GM21717 (cell line): Measurements from ENCODE around the gene SCAMP4.

Experiments used
- ATAC-seq: cut with Tn5 transposase; IDR thresholded peaks from one replicate; pipeline ENCODE4 v1.9.1; 2021; ENCODE audit warnings: mild to moderate bottlenecking, moderate library complexity; ENCODE audit not compliant: unreplicated experiment

SCAMP4 gene, protein sequence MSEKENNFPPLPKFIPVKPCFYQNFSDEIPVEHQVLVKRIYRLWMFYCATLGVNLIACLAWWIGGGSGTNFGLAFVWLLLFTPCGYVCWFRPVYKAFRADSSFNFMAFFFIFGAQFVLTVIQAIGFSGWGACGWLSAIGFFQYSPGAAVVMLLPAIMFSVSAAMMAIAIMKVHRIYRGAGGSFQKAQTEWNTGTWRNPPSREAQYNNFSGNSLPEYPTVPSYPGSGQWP

DNA sequence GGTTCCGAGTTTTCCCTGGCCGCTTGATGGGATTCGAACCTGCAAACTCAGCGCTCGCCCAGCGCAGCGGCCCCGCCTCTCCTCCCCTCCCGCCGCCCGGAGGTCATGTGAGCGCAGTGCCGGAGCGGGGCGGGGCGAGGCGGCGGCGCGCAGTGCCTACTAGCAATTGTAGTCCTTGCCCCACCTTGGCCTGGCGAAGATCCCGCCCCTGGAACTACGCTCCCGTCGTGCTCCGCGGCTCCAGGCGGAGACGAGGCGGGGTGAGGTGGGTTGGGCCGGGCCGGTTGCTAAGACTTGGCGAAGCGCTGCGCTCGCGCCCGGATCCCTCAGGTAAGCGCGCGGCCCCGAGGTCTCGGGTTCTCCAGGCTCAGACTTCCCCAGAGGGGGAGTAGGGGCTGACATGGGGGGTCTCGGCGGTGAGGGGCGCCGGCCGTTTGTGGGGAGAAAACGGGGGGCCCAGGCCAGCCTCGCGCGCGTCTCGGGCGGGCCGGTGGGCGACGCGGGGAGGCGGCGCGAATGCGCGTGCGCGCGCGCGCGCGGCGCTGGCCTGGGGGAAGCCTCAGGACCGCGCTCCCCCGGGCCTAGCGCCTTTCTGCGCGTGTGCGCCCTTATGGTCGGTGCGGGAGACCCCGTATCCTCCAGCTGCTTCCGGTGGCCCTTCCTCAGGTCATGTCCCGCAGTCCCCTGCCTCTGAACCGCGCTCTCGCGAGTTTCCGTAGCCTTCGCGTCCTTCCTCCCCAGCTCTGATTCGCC lies at the start of gene SCAMP4, which contains the start of gene ADAT3:
Gene SCAMP4, plus strand, starts transcription at position 290 of the 753 bp plus-strand sequence. CDS start 9,621 bp downstream, outside the sequence.
Gene ADAT3, plus strand, starts transcription at position 290 of the 753 bp plus-strand sequence. CDS start 6,649 bp downstream, outside the sequence.
- ATAC-seq: peak; percentile 64

DNA sequence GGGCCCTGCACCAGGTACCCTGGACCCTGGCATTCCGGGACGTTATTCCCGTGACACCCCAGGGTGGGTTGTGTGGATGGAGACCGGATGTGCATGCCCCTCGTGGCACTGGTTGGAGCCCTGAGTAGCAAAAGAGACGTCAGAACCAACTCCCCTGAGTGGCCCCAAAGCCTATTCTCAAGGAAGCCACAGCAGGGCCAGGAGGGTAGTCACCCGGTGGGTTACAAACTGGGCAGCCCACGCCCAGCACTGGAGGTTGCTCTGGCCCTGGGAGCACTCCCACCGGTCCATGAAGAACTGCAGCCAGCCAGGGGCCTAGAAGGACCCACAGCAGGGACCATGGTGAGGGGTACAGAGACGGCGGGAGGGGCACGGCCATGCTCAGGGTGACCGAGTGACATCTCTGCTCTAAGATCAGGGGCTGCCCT lies 49.4 kb upstream of the SCAMP4 start:
- no peak for ATAC-seq

DNA sequence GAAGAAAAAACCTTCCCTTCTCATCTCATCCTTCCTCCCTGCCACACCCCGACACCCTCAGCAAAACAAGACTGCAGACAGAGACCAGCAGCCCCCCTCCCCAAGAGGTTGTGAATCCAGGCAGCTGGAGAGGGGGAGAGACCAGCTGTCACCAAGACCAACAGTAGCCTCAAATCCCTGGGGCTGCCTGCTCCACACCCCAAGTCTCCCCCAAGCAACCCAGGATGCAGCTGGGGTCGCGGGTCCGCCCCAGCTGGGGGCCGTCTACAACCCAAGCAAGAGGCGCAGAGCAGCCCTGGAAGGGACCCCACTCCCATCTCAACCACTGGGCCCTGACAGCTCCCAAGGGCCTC lies 48.9 kb upstream of the SCAMP4 start:
- no peak for ATAC-seq

DNA sequence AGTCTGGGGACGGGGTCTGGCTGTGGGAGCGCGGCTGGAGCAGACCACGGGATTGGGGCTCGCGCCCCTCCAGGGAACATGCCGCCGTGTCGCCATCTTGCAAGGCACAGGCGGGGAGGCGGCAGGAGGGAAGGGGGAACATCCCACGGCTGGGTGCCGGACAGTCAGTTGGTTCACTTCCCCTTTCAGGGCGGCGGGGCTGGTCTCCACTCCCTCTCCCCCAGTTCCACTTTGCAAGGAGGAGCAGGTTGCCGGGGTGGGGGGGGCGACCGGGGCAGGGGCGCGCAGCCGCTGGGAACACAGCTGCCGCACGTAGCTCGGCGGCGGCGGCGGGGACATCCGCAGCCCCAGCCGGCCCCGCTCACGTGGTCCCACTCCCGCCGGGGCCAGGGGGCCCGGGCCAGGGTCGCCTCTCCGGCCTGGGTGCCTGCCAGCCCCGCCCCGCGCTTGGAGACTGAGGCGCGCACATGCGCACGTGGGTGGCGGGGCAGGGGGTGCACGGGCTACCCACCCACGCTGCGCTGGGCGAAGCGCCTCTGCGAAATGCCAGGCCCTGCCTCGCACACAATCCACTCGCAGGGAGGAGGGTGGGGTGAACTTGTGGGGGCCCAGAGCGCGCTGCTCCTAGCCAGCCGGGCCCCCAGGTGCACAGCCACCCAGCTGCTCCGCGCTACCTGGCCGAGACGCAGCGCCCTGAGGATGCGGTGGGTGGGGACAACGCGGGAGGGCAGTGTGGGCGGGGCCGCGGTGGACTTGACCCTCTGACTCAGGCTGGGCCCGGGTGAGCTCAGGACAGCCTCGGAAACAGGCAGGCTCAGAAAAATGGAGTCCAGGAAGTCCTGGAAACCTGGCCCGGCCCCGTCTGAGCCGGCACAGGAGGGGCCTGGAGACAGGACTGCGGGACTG lies 48.2 kb upstream of the SCAMP4 start:
- ATAC-seq: no peak

DNA sequence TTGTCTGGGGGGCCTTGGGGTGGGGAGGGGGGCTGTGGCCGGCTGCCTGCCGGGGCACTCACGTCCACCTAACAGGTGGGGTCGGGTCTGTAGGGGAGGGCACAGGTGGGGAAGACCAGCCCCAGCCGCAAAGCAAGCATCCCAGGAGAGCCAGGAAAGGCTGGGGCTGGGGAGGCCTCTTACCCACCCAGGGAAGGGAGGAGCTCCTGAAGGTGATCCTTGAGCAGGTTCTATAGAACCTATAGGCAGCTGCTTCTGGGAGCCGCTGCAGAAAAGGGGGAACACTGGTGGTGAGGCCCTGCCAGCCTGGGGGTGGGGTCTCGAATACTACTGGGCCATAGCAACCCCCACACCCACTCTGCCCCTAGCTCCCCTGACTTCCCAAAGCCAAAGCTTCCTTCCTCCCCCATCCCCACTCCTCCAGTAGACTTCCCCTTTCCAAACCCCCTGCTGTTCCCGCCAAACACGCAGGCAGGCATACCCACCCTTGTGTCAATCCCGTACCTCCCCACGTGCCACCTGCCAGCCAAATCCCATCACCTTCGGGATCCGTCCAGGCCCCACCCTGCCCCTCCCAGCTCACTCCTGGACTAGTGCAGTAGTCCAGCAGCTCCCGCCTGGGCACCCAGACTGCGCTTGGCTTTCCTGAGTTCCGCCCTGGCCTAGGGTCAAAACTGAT lies 47.4 kb upstream of the SCAMP4 start:
- no peak for ATAC-seq

DNA sequence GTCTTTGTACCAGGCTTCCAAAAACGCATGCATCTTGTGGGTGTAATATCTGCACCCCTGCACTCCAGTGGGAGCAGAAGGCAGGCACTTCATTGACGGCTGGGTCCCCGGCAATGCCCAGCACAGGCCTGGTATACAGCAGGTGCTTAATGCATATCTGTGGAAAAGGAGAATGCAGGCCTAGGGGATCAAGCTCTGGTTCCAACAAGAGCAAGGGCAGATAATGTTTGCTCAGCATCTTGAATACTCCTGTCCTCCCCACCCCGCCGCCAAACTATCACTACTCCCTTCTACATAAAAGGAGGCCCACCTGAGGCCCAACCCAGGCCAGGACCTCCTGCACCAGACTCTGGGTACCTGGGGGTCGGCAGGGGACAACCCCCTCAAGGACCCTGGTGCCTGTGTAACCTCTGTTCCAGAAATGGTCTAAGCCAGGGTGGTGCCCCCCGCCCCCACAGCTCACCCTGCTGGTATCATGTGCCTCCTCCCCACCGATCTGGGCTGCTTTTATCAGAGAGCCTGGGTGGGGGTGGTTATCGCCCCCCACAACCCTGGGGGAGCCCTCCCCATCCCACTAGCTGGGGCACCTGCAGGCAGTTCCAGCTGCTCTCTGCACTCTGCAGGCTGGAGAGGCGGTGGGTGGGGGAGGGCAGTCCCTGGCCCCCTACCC lies 46.7 kb upstream of the SCAMP4 start:
- no peak for ATAC-seq

DNA sequence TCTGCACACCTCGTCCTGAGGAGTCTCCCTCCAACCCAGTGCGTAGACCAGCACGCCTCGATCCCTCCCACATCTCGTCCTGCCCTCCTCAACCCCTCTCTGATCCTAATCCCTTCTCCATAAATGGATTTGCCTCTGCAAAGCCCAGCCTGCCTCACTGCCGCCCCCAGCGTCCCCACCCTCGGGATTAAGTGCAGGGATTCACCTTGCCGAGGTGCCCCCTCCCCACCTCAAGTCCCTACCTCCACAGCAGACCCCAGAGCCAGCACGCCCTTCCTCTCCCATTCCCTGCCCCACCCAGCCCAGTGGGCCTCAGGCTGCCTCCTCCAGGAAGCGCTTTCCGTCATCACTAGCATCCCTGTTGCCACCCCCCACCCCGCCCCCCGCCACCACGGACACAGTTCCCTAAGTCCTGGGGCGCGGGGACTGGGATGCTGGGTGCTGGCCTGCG lies 45.8 kb upstream of the SCAMP4 start:
- ATAC-seq: no peak

DNA sequence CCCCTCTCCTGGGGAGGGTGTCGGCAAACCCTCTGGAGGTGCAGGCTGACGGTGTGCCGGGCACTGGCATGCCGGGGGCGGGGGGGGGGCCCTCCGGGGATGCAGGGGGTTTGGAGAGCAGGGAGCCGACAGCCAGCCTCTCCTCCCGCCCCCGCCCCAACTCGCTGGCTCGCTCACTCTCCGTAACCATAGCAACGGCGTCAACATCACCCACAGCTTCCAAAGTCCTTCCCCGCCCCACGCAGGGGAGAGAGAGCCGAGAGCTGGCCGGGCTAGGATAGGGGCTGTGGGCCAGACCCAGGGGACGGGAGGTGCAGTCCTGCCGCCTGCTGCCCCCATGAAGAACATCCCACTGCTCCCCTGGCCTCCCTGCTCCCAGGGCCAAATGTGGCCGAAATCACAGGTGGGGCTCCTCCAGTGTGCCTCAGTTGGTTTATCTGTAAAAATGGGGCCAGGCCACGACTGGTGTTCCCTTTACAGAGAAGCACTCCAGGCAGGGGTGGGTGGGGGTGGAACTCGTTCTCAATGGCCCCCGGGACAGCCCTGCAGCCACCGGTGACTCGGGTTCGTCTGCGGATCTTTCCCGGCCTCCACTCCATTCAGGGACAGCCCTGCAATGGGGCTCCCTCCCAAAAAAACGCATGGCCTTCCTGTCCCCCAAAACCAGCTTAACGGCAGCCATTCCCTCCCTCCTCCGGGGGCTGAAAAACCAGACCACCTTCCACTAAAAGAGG lies 45.0 kb upstream of the SCAMP4 start:
- no peak for ATAC-seq

DNA sequence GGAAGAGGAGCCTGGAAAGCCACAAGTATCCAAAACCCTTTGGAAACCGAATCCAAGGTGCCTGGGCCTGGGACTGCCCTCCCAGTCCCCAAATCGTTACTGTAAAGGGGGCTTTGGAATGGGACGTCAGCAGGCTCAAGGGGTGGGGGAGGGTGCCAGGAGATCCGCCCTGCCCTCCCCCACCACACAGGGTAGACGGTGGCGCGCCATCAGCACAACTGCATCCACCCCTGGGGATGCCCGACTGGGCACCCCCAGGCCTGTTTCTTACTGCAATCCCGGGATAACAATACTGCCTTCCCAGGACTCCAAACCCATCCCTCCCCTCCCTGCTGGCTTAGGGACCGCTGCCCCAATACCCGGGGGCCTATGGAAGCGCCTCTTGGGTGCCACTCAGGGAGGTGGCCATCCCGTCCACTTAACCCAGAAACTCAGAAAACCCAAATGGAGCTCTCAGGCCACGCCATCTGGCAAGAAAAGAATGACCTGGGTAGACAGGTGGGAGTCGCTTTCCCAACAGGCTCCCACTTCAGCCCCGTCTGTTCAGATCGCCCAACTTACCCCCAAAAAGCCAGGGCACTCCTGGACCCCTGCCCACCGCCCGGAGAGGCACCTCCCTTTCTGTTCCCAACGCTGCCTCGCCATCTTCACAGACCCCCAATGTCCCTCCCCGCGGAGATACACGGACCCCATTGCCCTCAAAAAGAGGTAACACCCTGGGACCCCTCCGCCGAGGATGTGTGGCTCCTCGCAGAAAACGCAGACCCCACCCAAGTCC lies 44.2 kb upstream of the SCAMP4 start:
- ATAC-seq: no peak

DNA sequence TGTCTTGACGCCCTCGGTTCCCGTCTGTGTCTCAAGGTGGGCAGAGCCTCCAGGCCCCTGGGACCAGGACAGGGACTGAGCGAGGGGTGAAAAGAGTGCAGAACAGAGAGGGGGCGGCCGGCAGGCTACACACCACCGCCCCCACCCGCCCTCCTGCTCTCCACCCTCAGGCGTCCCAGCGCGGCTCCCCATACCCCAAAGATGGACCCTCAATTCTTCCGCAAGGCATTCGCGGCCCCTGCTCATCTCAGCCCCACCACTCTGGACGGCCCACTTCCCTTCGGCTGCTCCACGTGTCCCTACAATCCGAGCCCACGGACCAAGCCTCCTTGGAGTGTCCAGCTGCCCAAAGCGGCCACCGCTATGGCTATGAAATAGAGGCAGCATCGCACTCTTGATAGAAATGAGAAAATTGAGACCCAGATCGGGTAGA lies 43.6 kb upstream of the SCAMP4 start:
- ATAC-seq: no peak

DNA sequence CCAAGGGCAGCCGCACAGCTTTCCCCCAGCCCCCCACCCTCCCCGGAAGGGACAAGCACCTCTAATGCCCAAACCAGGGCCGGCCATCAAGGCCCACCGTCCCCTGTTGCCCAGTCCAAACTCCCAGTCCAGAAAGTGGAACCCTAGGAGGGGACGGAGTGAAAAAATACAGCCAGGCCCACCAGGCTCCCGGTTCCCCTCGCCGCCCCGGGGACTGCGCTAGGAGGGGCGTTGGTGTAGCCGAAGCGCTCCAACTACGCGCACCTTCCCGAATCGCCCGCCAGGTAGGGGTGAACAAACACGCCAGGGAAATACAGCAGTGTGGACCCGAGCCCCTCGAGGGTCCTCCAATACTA lies 43.2 kb upstream of the SCAMP4 start:
- ATAC-seq: no peak

DNA sequence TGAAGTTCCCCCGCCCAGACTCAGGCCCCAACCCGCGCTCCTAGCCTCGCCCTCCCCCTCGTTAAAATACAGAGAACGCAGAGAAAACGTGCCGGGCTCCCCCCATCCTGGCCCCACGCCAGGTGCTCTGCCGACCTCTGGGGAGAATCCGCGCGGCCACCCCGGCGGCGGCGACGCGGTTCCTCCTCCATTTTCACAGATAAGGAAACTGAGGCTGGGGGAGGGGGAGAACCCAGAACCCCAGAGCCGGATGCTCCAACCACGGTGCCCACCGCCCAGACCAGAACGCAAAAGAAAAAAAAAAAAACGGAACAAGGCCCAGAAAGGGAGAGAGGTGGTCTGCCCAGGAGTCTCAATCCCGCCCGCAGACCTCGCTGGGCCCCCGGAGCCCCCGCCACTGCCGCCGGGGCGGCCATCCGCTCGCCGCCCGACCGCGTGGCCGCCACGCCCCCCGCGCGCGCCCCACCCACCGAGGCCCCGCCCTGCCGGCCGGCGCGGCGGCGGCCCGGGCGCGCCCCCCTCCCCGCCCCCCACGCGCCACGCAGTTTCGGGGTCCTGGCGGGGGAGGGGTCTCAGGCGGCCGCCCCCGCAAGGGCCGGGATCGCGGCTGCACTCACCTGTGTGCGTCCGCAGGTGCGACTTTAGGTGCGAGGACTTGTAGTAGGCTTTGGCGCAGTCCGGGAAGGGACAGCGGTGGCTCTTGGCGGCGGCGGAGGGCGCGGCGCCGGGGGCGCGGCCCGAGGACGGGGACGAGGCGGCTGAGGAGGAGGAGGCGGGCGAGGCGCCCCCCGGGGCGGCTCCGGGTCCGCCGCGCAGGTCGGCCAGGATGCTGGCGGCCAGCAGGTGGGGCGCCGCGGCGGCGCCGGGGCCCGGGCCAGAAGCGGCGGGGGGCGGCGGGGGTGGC lies 42.5 kb upstream of the SCAMP4 start:
- peak; percentile 1 for ATAC-seq

DNA sequence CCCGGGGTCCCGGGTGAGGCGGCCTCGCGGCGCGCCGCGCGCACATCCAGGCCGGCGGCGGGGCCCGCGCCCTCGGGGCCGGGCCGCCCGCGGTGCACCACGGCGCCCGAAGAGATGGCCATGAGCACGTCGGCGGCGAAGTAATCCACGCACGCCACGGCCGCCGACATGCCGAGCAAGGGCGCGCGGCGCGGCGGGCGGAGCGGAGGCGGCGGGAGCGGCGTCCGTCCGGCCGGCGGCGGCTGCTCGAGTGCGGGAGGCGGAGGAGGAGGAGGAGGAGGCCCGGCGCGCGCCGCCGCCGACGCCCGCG lies 41.9 kb upstream of the SCAMP4 start, which contains the start of gene KLF16:
Gene KLF16, minus strand, starts transcription at position 252 of the 310 bp plus-strand sequence. Its CDS starts 82 bp downstream, at position 170.
- ATAC-seq: no peak

DNA sequence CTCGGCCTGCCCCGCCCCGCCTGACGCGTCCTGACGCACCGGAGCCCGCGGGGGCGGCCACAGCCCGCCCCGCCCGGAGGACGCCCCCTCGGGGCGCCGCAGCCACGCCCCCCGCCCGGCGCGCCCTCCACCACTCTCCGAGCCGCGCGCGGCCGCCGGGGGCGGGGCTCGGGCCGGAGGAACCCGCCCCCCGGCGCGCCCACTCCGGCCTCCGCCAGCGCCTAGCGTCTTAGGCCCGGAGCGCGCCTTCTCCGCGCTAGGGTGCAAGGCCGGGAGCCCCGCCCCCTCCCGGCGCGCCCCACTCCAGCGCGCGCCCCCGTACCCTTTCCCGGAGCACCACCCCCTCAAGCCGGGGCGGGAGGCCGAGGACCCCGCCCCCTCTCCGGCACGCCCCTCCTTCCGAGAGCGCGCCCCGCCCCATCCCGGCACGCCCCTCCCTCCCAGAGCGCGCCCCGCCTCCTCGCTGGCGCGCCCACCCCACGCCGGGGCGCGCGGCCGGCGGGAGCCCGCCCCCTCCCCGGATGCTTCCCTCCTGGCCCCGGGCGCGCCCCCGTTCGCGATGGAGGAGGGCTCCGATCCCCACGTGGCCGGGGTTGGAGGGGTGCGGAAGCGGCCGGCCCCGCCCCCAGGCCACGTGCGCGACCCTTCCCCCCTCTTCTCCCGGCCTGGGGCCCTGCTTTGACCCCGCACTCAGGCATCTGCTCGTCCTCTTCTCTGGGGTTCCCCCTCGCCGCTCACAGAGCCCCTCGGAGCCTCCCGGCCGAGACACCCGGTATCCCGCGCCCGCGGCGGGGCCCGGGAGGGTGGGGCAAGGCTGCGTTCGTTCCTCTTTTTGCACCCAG lies 41.3 kb upstream of the SCAMP4 start:
- peak; percentile 34 for ATAC-seq

DNA sequence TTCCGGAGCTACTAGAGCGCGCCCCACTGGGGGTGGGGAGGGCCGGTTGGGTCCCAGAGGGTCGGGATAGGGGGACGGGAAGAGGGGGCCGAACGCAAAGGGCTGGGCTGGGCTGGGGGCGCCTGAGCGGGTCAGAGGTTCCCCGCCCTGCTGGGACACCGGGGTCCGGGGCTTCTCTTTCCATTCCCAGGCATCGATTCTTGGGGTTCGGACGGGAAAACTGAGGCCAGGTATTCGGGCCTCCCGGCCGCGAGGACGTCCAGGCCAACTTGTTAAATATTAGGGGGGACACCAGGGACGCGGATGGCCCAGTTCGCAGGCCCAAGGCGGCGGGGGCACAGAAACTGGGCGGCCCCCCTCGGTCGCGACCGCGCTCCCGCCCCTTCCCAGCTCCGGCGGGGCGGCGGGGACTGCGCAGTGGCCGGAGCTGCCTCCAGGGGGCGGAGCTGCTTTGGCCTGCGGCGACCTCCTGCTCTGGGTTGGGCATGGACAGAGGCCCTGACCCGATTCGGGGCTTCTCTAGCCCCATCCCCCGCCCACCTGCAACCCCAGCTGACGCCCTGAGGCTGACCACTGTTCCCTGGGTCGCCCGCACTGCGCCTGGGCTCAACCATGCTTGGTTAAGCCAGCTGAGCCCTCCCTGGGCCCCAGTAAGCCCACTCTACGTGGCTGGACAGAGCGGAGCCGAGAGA lies 40.6 kb upstream of the SCAMP4 start:
- no peak for ATAC-seq
